ENCODE measurements around the gene METTL1. TPM values are rescaled to one million over a fixed set of nuclear protein-coding genes. Genes with fewer than 3 reads are reported as not detected.

METTL1 gene
- total and polyA plus RNA-seq, 2 donors from 2014 or later = 23.4 to 69.4 TPM

- H3K4me3 ChIP-seq (ENCODE audit: low read length in 3 of 3) = no peak overlapping the region
- FAIRE-seq (no peak), DNase-seq (no peak)
- H3K27me3 ChIP-seq (ENCODE audit: control insufficient read depth, insufficient read depth, low read length) = no peaks in the 10 kb centered on the region
- intact Hi-C loops (cut with DNase I) = no loop called here
- H3K27ac ChIP-seq (ENCODE audit: low read depth in 2 of 2, low read length in 2 of 2) = no peak overlapping the region
- no peak overlapping the region for H3K9ac ChIP-seq (ENCODE audit: low read length in 3 of 3)
- H3K36me3 ChIP-seq (ENCODE audit: control insufficient read depth in 2 of 3, insufficient read depth in 3 of 3, low read length in 3 of 3) = peaks cover 4% of the 10 kb centered on the region in 3 donors
- H3K9me3 ChIP-seq (ENCODE audit: control insufficient read depth in 2 of 3, insufficient read depth in 1 of 3, low read length in 3 of 3) = no peaks in the 10 kb centered on the region
- no peak for TF ChIP-seq CTCF (IDR thresholded peaks at IDR 0.05; ENCODE audit: borderline replicate concordance, extremely low read depth, insufficient read depth)
- peaks cover 2 to 9% (median 4%) of the 10 kb centered on the region in 3 donors for H3K4me1 ChIP-seq (ENCODE audit: control insufficient read depth in 2 of 3, insufficient read depth in 2 of 3, low read depth in 1 of 3, low read length in 3 of 3)
These were observed 14.1 kb downstream of the METTL1 start for GRCh38 chr12:57757771-57758170.

DNA sequence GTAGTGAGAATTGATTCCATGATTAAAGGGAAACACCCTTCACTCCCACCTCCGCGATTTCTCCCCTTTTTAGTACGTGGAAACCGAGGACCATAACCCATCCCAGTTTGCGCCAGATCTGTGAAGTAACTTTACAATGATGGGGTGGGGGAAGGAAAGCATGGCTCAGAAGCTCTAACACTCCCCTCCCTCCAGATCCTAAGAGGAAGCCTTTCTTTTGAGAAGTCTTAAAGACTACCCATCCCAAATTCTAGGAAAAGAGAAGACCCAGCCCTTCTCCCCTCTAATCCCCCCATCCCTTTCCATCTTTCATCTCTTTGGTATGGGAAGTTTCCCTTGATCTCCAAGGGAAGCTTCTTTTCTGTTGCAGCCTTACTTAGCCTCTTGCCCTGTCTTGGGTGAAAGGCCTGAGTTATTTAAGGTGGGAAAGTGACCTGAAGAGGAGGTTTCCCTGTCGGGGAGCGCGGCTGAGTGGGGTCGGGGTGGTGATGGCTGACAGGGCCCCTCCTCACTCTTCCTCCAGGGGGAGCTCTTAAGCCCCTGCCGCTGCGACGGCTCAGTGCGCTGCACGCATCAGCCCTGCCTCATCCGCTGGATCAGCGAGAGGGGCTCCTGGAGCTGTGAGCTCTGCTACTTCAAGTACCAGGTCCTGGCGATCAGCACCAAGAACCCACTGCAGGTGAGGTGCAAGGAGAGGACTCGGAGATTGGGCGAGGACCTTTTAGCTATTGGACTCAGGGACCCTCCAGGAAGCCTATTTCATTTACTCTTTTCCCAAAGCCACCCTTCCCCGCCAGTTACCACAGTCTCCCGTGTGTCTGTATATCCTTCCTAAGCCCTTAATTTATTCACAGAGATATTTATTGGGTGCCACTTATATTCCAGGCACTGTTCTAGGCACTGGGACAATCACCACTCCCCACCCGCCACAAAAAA, 15.2 kb downstream of the METTL1 start:
- H3K27me3 ChIP-seq (ENCODE audit: control insufficient read depth, insufficient read depth, low read length) = no peaks in the 10 kb centered on the region
- H3K4me1 ChIP-seq (ENCODE audit: control insufficient read depth in 2 of 3, insufficient read depth in 2 of 3, low read depth in 1 of 3, low read length in 3 of 3) = peaks cover 4 to 12% (median 6%) of the 10 kb centered on the region in 3 donors
- peak overlapping the region in 2 of 3 donors; percentile 34 to 52 for H3K9ac ChIP-seq (ENCODE audit: low read length in 3 of 3)
- no peak overlapping the region for H3K27ac ChIP-seq (ENCODE audit: low read depth in 2 of 2, low read length in 2 of 2)
- H3K36me3 ChIP-seq (ENCODE audit: control insufficient read depth in 2 of 3, insufficient read depth in 3 of 3, low read length in 3 of 3) = peaks cover 0 to 4% (median 4%) of the 10 kb centered on the region in 3 donors
- TF ChIP-seq CTCF (IDR thresholded peaks at IDR 0.05; ENCODE audit: borderline replicate concordance, extremely low read depth, insufficient read depth) = peak; percentile 35
- intact Hi-C loops (cut with DNase I) = no loop called here
- DNase-seq (peak in 3 of 5 donors; percentile 35 to 80 (median 58)), FAIRE-seq (no peak)
- no peaks in the 10 kb centered on the region for H3K9me3 ChIP-seq (ENCODE audit: control insufficient read depth in 2 of 3, insufficient read depth in 1 of 3, low read length in 3 of 3)
- peak overlapping the region; percentile 42 to 73 (median 61) for H3K4me3 ChIP-seq (ENCODE audit: low read length in 3 of 3)

GRCh38 chr12:57755454-57756372, 16.2 kb downstream of the METTL1 start:
- Histone ChIP-seq H3K36me3 (ENCODE audit: control insufficient read depth in 2 of 3, insufficient read depth in 3 of 3, low read length in 3 of 3) (peaks cover 0 to 4% (median 4%) of the 10 kb centered on the region in 3 donors), H3K4me1 (ENCODE audit: control insufficient read depth in 2 of 3, insufficient read depth in 2 of 3, low read depth in 1 of 3, low read length in 3 of 3) (peaks cover 4 to 20% (median 6%) of the 10 kb centered on the region in 3 donors), H3K4me3 (ENCODE audit: low read length in 3 of 3) (peak overlapping the region; percentile 42 to 73 (median 61)), H3K9ac (ENCODE audit: low read length in 3 of 3) (peak overlapping the region in 2 of 3 donors; percentile 4 to 52), H3K27ac (ENCODE audit: low read depth in 2 of 2, low read length in 2 of 2) (peak overlapping the region in 1 of 2 donors; percentile 63), H3K27me3 (ENCODE audit: control insufficient read depth, insufficient read depth, low read length) (no peaks in the 10 kb centered on the region), H3K9me3 (ENCODE audit: control insufficient read depth in 2 of 3, insufficient read depth in 1 of 3, low read length in 3 of 3) (no peaks in the 10 kb centered on the region)
- no peak for TF ChIP-seq CTCF (IDR thresholded peaks at IDR 0.05; ENCODE audit: borderline replicate concordance, extremely low read depth, insufficient read depth)
- intact Hi-C loops (cut with DNase I) = no loop called here
- DNase-seq = peak in 4 of 5 donors; percentile 54 to 84 (median 70)
- no peak for FAIRE-seq
